ENCODE data around the gene CETN1. TPM values are rescaled to one million over a fixed set of nuclear protein-coding genes. Genes with fewer than 3 reads are reported as not detected.

Gene CETN1
- total and polyA plus RNA-seq, 2 of the 13 experiments (the other 11 are each of a cell fraction or from before 2014, with no cell fraction given), result not detected

Other genes starting within 250 kb of the CETN1 start
- gene COLEC12, start 79.7 kb upstream of the CETN1 start, total RNA-seq (2016; rRNA removed; fragmentation: Illumina TruSeq; extraction: Trizol), result 0.02 TPM in 1 of 2 replicates, not detected in the other
- gene COLEC12, start 79.7 kb upstream of the CETN1 start, polyA plus RNA-seq (2011; rRNA removed), result 0.11 and 0.21 TPM in 2 replicates
- gene CLUL1, start 16.6 kb downstream of the CETN1 start, total RNA-seq (2016; rRNA removed; fragmentation: Illumina TruSeq; extraction: Trizol), result not detected in 2 replicates
- gene CLUL1, start 16.6 kb downstream of the CETN1 start, polyA plus RNA-seq (2011; rRNA removed), result 0.04 and 0.05 TPM in 2 replicates
- 80.1 and 186 TPM in 2 replicates for gene TYMS, start 77.3 kb downstream of the CETN1 start, total RNA-seq (2016; rRNA removed; fragmentation: Illumina TruSeq; extraction: Trizol)
- 84.9 and 106 TPM in 2 replicates for gene TYMS, start 77.3 kb downstream of the CETN1 start, polyA plus RNA-seq (2011; rRNA removed)
- 21.1 and 37.6 TPM in 2 replicates for gene ENOSF1, start 132.2 kb downstream of the CETN1 start, total RNA-seq (2016; rRNA removed; fragmentation: Illumina TruSeq; extraction: Trizol)
- 38.2 and 40.1 TPM in 2 replicates for gene ENOSF1, start 132.2 kb downstream of the CETN1 start, polyA plus RNA-seq (2011; rRNA removed)
- gene YES1, start 231.9 kb downstream of the CETN1 start, total RNA-seq (2016; rRNA removed; fragmentation: Illumina TruSeq; extraction: Trizol), result 70.8 and 105 TPM in 2 replicates
- gene YES1, start 231.9 kb downstream of the CETN1 start, polyA plus RNA-seq (2011; rRNA removed), result 13.6 and 17.2 TPM in 2 replicates

Measured in HepG2 (cell line).